Measurements from ENCODE around the gene TFEC. TPM values are rescaled to one million over a fixed set of nuclear protein-coding genes. Genes with fewer than 3 reads are reported as not detected.

Gene TFEC
- polyA plus RNA-seq, 1 donor from 2014 or later, result not detected

DNA sequence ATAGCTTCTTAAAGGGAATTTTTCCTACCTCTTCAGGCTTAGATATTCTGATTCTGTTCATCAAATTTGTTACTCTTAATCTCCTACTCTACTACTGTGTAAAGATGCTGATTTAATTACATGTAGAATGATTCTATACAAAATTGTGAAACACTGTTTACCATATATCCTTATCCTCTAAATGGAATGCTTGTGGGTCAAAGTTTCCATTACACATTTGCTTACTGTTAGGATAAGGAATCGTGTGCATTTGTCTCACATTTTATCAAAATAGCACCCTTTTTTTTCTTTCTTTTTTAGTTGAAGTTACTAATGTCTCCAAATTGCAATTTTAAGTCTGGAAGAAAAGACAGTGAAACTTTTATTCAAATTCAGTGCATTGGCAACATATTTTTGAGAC, 65.3 kb downstream of the TFEC start:
- no peak for TF ChIP-seq EP300 (conservative IDR thresholded peaks at IDR 0.05; ENCODE audit: poor library complexity, severe bottlenecking)
- Histone ChIP-seq H3K9me3 (ENCODE audit: low read length) (no peaks in the 10 kb centered on the region), H3K4me3 (ENCODE audit: low read length) (no peak overlapping the region), H3K9ac (ENCODE audit: low read length) (no peak overlapping the region), H3K9me2 (ENCODE audit: insufficient read depth, low read length) (no peaks in the 10 kb centered on the region), H3K4me2 (ENCODE audit: low read length) (no peak overlapping the region), H3F3A (ENCODE audit: insufficient read depth, low read length, poor library complexity, severe bottlenecking) (no peaks in the 10 kb centered on the region), H3K27ac (ENCODE audit: low read length) (no peak overlapping the region), H3K36me3 (ENCODE audit: insufficient read depth, low read length) (no peaks in the 10 kb centered on the region), H2AFZ (ENCODE audit: low read depth, low read length) (no peak overlapping the region), H3K27me3 (ENCODE audit: insufficient read depth, low read depth, low read length) (no peaks in the 10 kb centered on the region), H4K20me1 (ENCODE audit: insufficient read depth) (no peaks in the 10 kb centered on the region), H3K79me2 (replicated peaks; ENCODE audit: insufficient read depth, low read length) (no peaks in the 10 kb centered on the region)

GRCh38 chr7:115964799-115965198, 65.8 kb downstream of the TFEC start:
- TF ChIP-seq REST (IDR thresholded peaks at IDR 0.05; ENCODE audit: borderline replicate concordance) (no peak), POLR2AphosphoS5 (IDR thresholded peaks at IDR 0.05) (no peak), RAD21 (conservative IDR thresholded peaks at IDR 0.05) (no peak), EZH2 (IDR thresholded peaks at IDR 0.05; ENCODE audit: borderline replicate concordance, insufficient read depth, low read length, poor library complexity, severe bottlenecking) (no peak), SMC3 (conservative IDR thresholded peaks at IDR 0.05; ENCODE audit: poor library complexity) (no peak), CTCF (IDR thresholded peaks at IDR 0.05; ENCODE audit: poor library complexity, severe bottlenecking) (no peak), TAF1 (IDR thresholded peaks at IDR 0.05; ENCODE audit: low read depth) (no peak), MXI1 (conservative IDR thresholded peaks at IDR 0.05; ENCODE audit: poor library complexity, severe bottlenecking) (no peak), EP300 (conservative IDR thresholded peaks at IDR 0.05; ENCODE audit: poor library complexity, severe bottlenecking) (no peak)
- Histone ChIP-seq H3K9me3 (ENCODE audit: low read length) (no peaks in the 10 kb centered on the region), H3K9ac (ENCODE audit: low read length) (no peak overlapping the region), H4K20me1 (ENCODE audit: insufficient read depth) (no peaks in the 10 kb centered on the region), H3F3A (ENCODE audit: insufficient read depth, low read length, poor library complexity, severe bottlenecking) (no peaks in the 10 kb centered on the region), H3K27me3 (ENCODE audit: insufficient read depth, low read depth, low read length) (no peaks in the 10 kb centered on the region), H3K27ac (ENCODE audit: low read length) (no peak overlapping the region), H2AFZ (ENCODE audit: low read depth, low read length) (no peak overlapping the region), H3K4me2 (ENCODE audit: low read length) (no peak overlapping the region), H3K36me3 (ENCODE audit: insufficient read depth, low read length) (no peaks in the 10 kb centered on the region), H3K79me2 (replicated peaks; ENCODE audit: insufficient read depth, low read length) (no peaks in the 10 kb centered on the region), H3K4me3 (ENCODE audit: low read length) (no peak overlapping the region), H3K9me2 (ENCODE audit: insufficient read depth, low read length) (no peaks in the 10 kb centered on the region)

DNA sequence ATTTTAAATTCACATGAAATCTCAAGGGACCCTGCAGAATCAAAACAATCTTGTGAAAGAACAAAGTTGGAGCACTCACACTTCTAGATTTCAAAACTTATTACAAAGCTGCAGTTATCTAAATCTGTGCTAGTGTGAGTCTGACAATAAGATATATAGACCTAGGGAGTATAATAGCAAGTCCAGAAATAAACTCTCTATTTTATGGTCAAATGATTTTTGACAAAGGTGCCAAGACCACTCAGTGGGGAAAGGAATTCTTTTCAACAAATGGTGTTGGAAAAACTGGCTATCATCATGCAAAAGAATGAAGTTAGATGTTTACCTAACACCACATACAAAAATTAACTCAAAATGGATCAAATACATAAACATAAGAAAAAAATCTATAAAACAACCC, 68.2 kb downstream of the TFEC start:
- no peaks in the 10 kb centered on the region for H3K36me3 ChIP-seq (ENCODE audit: insufficient read depth, low read length)
- no peaks in the 10 kb centered on the region for H3K79me2 ChIP-seq (replicated peaks; ENCODE audit: insufficient read depth, low read length)
- no peak overlapping the region for H3K4me2 ChIP-seq (ENCODE audit: low read length)
- H2AFZ ChIP-seq (ENCODE audit: low read depth, low read length), result no peak overlapping the region
- H4K20me1 ChIP-seq (ENCODE audit: insufficient read depth), result no peaks in the 10 kb centered on the region
- no peaks in the 10 kb centered on the region for H3K9me3 ChIP-seq (ENCODE audit: low read length)
- H3K9ac ChIP-seq (ENCODE audit: low read length), result no peak overlapping the region
- no peaks in the 10 kb centered on the region for H3K27me3 ChIP-seq (ENCODE audit: insufficient read depth, low read depth, low read length)
- H3K27ac ChIP-seq (ENCODE audit: low read length), result no peak overlapping the region
- H3K9me2 ChIP-seq (ENCODE audit: insufficient read depth, low read length), result no peaks in the 10 kb centered on the region
- H3F3A ChIP-seq (ENCODE audit: insufficient read depth, low read length, poor library complexity, severe bottlenecking), result no peaks in the 10 kb centered on the region
- H3K4me3 ChIP-seq (ENCODE audit: low read length), result no peak overlapping the region
- TF ChIP-seq REST (IDR thresholded peaks at IDR 0.05; ENCODE audit: borderline replicate concordance) (no peak), MXI1 (conservative IDR thresholded peaks at IDR 0.05; ENCODE audit: poor library complexity, severe bottlenecking) (no peak), TAF1 (IDR thresholded peaks at IDR 0.05; ENCODE audit: low read depth) (no peak), RAD21 (conservative IDR thresholded peaks at IDR 0.05) (no peak), SMC3 (conservative IDR thresholded peaks at IDR 0.05; ENCODE audit: poor library complexity) (no peak)

Measured in neural cell (in vitro differentiated cells).